ENCODE data around the gene CDK5RAP2.

The CDK5RAP2 gene

DNA sequence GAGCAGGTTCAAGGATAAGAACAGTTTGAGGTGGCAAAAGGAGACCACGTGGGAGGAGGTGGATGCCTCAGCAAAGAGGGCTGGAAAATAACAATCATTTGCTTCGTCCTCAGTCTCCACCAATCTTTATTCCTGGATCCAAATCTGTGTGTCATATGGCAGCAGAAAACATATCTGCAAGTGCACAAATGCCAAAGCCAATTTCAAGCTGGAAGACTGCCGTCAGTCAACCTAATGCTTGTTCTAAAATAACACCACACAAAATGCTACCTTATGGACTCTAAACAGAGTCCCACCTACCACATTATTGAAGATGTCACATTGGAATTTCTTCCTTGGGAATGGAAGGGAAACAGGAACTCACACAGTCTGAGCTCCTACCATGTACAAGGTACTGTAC lies 129.1 kb downstream of the CDK5RAP2 start:
- H3K27me3 Mint-ChIP-seq: no peaks in the 10 kb centered on the region
- no peaks in the 10 kb centered on the region for H3K9me3 Mint-ChIP-seq
- H3K27ac Mint-ChIP-seq: no peak overlapping the region
- ATAC-seq: no peak
- no peak overlapping the region for H3K4me3 Mint-ChIP-seq
- peaks cover 6% of the 10 kb centered on the region for H3K4me1 Mint-ChIP-seq
- no peak for DNase-seq

DNA sequence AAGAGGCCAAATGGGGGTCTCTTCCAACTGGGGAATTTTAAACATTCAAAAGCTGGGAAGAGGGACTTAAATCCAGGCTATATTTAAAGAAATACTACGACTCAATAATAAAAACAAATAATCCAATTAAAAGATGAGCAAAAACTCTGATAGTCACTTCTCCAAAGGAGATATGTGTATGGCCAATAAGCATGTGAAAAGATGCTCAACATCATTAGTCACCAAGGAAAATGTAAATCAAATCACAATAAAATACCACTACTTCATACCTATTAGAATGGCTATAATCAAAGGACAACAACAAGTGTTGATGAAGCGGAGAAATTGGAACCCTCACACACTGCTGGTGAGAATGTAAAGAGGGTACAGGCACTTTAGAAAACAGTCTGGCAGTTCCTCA lies 130.4 kb downstream of the CDK5RAP2 start:
- Mint-ChIP-seq H3K4me3 (no peak overlapping the region), H3K4me1 (peaks cover 6% of the 10 kb centered on the region), H3K27me3 (no peaks in the 10 kb centered on the region), H3K9me3 (no peaks in the 10 kb centered on the region), H3K27ac (no peak overlapping the region)
- ATAC-seq: no peak
- no peak for DNase-seq

DNA sequence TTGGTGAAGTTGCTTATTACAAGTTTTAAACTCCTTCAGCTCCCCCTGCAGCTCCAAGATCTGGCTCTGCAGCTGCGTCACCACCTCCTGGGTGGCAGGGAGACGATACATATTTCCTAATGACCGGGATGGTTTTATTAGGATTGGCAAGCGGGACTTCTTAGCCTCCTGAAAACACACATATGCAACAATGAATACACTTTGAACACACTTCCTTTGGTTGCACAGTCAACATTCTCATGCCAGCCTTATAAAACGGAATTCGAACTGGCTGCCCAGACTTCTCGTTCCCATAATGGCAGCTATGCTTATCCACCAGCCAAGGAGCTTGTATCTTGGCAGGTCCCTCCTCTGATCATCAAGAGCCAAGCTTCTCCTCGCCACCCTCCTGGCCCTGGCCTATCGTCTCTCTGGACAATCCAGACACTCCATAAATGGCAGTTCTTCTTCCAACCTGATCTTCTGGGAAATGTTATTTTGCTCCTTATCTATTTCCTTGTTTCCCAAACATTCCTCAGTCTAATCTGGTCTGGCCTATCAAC lies 131.9 kb downstream of the CDK5RAP2 start:
- ATAC-seq (no peak), DNase-seq (no peak)
- H3K27ac Mint-ChIP-seq: no peak overlapping the region
- H3K27me3 Mint-ChIP-seq: no peaks in the 10 kb centered on the region
- no peak overlapping the region for H3K4me3 Mint-ChIP-seq
- peaks cover 6% of the 10 kb centered on the region for H3K4me1 Mint-ChIP-seq
- H3K9me3 Mint-ChIP-seq: no peaks in the 10 kb centered on the region

DNA sequence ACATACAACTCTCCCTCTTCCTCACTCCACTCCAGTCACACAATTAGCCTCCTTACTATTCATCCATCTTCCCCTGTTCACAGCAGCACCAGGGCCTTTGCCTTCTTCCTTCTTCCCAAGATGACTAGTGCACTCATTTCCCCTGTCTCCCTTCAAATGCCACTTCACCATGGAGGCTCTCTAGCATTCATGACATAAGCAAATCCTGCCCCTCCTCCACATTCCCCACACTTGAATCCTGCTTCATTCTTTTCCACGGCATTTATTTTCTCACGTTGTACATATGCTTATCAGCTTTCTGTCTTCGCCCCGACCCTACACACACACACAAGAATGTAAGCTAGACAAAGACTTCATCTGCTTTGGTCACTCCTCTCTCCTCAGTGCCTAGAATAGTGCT lies 133.3 kb downstream of the CDK5RAP2 start:
- Mint-ChIP-seq H3K27me3 (no peaks in the 10 kb centered on the region), H3K4me1 (peaks cover 6% of the 10 kb centered on the region), H3K9me3 (no peaks in the 10 kb centered on the region), H3K4me3 (no peak overlapping the region), H3K27ac (peak overlapping the region in 1 of 2 donors; percentile 43)
- ATAC-seq (no peak), DNase-seq (no peak)

DNA sequence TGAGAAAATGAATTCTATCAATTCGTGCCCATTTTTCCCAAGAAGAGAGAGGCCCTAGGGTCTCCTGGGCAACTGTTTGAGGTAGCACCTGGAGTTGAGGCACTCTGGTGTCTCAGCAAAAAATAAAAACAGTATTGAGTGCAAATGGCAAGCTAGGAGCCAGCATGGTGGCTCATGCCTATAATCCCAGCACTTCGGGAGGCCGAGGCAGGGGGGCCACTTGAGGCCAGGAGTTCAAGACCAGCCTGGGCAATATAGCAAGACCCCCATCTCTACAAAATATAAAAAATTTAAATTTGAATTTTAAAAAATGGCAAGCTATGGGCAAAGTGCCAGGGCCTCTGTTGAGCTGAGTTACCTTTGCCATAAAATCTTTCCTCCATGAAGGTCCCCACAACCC lies 136.0 kb downstream of the CDK5RAP2 start:
- ATAC-seq: no peak
- no peak overlapping the region for H3K4me3 Mint-ChIP-seq
- DNase-seq: no peak
- peaks cover 10% of the 10 kb centered on the region for H3K4me1 Mint-ChIP-seq
- H3K9me3 Mint-ChIP-seq: no peaks in the 10 kb centered on the region
- H3K27ac Mint-ChIP-seq: no peak overlapping the region
- H3K27me3 Mint-ChIP-seq: no peaks in the 10 kb centered on the region

DNA sequence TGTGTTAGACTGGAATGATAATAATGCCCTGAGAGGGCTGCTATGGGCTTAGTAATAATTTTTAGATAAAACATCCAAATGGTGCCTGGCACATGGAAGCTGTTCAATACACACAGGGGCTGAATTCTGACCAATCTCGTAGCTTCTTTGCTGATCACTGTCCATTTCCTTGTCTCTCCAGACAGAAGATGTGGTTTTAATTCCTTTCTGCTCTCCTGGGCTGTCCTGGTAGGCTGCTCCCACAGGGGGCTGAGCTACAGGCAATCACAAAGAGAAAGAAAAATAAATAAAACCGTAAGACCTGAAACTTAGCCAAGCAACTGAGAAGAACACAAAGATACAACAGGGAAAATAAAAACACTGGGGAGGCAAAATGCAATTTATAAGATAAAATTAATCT lies 136.5 kb downstream of the CDK5RAP2 start:
- no peak for ATAC-seq
- H3K9me3 Mint-ChIP-seq: no peaks in the 10 kb centered on the region

DNA sequence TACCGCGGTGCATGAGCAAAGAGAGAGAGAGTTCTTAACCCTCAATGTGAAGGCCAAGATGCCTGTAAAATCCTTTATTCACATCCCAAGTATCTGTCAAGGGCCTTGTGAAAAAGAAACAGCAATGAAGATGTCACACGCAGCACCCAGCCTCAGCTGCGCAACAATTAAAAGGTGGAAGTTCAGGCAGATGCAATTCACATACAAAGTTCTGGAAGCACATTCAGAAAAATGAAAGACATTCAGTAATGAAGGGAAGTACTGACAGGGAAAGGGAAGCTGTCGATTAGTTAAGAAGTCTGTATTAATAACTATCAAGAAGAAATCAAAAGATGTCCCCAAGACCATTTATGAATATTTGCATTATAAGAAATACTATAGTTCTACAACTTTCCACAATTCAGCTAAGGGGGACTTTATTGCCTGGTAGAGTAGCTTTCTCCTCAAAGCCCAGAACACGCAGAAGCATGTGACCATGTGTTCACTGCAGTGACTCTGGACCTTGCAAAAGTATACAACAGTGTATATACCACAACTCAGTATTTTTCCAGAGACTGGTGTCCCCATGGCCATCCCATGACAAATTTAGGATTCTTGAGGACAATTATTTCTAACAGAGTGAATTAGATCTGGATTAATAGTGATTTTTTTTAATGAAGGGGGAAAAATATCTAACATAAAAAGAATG lies 137.5 kb downstream of the CDK5RAP2 start:
- Mint-ChIP-seq H3K9me3 (no peaks in the 10 kb centered on the region), H3K27me3 (no peaks in the 10 kb centered on the region), H3K4me1 (peaks cover 12% of the 10 kb centered on the region), H3K4me3 (no peak overlapping the region), H3K27ac (no peak overlapping the region)
- no peak for DNase-seq
- ATAC-seq: no peak

More for the DNA sequence above, 136.5 kb downstream of the CDK5RAP2 start:
- peaks cover 12% of the 10 kb centered on the region for H3K4me1 Mint-ChIP-seq
- no peak overlapping the region for H3K4me3 Mint-ChIP-seq
- H3K27ac Mint-ChIP-seq: peak overlapping the region in 1 of 2 donors; percentile 14
- no peak for DNase-seq
- no peaks in the 10 kb centered on the region for H3K27me3 Mint-ChIP-seq

DNA sequence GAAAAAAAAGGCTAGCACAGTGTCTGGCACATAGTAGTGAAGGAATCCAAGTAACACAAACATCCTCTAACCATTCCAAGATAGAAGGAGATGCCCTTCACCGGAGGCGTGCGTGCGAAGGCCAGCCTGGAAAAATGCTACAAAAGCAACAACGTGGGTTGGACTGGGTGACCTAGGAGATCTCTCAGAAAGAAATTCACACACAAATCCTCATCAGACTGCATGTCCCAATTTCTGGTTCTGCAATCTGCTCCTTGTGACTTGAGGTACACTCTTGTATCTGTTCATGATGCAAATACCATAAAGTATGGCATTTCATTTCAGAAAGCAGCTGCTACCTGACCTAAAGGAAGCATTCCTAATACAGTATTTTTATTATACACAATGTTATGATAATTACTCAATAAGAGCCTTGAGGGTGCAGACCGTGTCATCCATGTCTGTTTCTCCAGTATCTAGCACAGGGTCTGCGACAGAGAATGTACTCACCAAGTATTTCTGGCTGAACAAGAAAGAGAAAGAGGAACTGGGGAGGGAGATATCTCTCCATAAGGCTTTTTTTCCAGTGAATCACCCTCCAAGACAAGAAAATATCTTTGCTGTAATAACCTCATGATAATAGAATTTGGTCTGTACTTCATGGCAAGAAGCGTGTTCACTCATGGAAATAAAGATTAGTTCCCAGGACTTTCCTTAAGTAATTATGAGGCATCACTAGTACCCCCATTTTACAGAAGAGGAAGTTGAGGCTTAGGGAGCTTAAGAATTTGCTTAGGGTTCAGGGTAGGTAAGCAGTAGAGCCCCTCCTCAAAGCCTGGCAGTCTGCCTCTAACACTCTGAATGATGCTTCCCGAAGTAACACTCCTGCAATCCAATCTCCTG lies 138.3 kb downstream of the CDK5RAP2 start:
- Mint-ChIP-seq H3K4me3 (no peak overlapping the region), H3K27ac (no peak overlapping the region), H3K27me3 (no peaks in the 10 kb centered on the region), H3K4me1 (peaks cover 10% of the 10 kb centered on the region), H3K9me3 (no peaks in the 10 kb centered on the region)
- ATAC-seq (no peak), DNase-seq (no peak)

DNA sequence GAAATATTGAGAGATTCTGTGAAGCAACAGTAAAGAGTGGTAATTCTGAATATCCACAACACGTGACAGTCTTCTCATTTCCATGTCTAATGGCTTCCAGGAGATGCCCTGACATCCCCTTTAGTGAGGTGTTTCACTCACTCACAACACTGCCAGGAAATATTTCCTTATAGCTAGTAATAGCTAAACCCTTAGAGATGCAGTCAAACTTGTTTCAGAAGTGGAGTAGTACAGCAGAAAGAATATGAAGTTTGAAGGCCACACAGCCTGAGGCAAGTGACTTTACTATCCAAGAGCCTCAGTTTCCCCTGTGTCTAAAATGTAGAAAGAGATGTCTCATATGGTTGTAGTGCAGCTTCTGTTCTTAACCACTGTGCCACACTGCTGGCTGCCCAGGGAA lies 139.2 kb downstream of the CDK5RAP2 start:
- ATAC-seq (no peak), DNase-seq (no peak)
- H3K9me3 Mint-ChIP-seq: no peaks in the 10 kb centered on the region
- no peak overlapping the region for H3K4me3 Mint-ChIP-seq
- no peaks in the 10 kb centered on the region for H3K27me3 Mint-ChIP-seq
- H3K27ac Mint-ChIP-seq: no peak overlapping the region
- H3K4me1 Mint-ChIP-seq: peaks cover 6% of the 10 kb centered on the region

DNA sequence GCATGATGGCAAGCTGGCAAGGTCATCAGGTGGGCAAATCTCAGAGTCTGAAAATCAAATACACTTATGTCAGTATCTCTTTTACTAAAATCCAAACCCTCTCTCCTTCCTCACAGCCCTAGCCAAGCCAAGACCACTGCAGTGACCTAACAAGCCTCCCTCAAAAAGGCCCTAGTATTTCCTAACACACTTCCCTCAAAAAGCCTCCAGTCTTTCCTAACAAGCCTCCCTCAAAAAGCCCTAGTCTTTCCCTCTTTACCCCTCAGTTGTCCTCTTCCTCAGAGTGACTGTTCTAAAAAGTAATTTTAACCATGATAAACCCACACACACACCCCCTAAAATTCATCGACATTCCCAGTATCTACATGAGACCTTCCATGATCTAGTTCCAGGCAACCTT lies 140.0 kb downstream of the CDK5RAP2 start:
- H3K4me1 Mint-ChIP-seq: peaks cover 6% of the 10 kb centered on the region
- H3K4me3 Mint-ChIP-seq: no peak overlapping the region
- no peak overlapping the region for H3K27ac Mint-ChIP-seq
- H3K9me3 Mint-ChIP-seq: no peaks in the 10 kb centered on the region
- H3K27me3 Mint-ChIP-seq: no peaks in the 10 kb centered on the region
- ATAC-seq: no peak
- no peak for DNase-seq

DNA sequence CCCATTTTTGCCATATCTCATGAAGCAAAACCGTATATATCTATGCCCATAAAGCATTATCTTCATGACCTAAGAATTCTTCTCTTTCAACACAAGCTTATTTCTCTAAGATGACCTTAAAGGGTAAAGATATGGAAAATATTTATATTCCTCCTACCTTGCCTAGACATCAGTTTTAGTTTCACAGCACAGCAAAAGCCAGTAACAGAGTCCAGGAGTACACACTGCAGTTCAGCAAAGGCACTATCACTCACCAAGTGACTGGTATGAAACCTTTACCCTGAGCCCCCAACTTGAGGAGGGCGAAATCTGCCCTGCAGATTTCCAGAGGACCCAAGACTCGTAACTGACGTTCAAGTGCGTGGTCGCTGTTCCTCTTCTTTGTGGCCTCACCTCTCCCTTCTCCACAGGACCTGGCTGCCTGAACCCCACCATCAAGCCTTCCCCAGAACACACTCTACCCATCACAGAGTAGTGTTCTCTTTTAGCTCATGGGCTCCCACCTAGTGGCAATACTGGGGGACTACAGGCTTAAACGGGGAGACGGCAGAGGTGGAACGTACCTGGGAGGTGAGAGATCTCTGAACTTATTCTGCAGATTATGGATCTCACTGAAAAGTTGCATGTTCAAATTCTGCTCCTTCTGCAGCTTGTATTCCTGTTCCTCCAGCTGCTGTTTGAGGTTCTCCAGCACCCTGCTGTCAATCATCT lies 141.0 kb downstream of the CDK5RAP2 start:
- Mint-ChIP-seq H3K27ac (peak overlapping the region in 1 of 2 donors; percentile 43), H3K4me1 (peaks cover 6% of the 10 kb centered on the region), H3K4me3 (no peak overlapping the region), H3K9me3 (no peaks in the 10 kb centered on the region), H3K27me3 (no peaks in the 10 kb centered on the region)
- DNase-seq (peak; percentile 3 to 14), ATAC-seq (peak; percentile 65)

DNA sequence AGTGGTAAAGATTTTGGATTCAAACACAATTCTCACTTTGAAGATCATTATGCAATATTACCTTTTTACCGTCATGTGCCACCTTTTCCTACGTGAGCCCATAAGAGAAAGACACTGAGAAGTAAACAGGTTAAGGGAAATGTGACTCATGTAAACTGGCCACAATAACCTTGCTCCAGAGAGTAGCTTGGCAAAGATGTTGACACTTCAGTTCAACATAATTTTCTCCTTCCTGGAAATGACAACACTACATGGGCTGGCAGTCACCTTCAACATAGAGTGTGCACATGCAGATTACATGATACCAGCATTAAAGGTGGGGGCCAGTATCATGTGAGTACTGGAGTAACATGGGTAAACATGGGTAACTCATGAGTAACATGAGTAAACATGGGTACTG lies 141.9 kb downstream of the CDK5RAP2 start:
- Mint-ChIP-seq H3K27me3 (no peaks in the 10 kb centered on the region), H3K27ac (peak overlapping the region in 1 of 2 donors; percentile 85), H3K4me3 (no peak overlapping the region), H3K4me1 (peaks cover 6% of the 10 kb centered on the region), H3K9me3 (no peaks in the 10 kb centered on the region)
- no peak for DNase-seq
- ATAC-seq: peak; percentile 72

DNA sequence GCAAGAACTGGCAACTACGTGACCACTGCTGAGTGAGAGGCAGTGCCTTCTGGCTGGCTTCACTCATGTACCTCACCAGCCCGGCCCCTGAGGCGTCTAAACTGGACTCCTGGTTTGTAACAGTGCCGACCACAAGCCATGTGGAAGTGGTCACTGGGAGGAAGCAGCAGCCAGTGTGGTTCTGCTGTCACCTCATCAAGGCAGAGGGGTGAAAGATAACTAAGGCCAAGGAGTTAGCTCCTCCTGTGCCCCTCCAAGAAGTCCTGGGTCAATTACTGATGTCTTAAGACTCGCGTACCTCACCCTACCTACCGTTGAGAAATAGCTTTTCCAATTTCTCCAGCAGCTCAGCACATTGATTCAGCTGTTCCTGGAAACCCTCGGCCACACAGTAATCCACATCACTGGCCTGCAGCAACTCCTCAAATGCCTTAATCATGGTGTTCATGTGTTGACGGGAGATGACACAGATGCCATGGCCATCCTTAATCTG lies 142.9 kb downstream of the CDK5RAP2 start:
- Mint-ChIP-seq H3K9me3 (no peaks in the 10 kb centered on the region), H3K4me3 (no peak overlapping the region), H3K27me3 (no peaks in the 10 kb centered on the region), H3K27ac (no peak overlapping the region), H3K4me1 (peaks cover 6% of the 10 kb centered on the region)
- DNase-seq (peak in 1 of 2 donors; percentile 12), ATAC-seq (peak; percentile 57)

DNA sequence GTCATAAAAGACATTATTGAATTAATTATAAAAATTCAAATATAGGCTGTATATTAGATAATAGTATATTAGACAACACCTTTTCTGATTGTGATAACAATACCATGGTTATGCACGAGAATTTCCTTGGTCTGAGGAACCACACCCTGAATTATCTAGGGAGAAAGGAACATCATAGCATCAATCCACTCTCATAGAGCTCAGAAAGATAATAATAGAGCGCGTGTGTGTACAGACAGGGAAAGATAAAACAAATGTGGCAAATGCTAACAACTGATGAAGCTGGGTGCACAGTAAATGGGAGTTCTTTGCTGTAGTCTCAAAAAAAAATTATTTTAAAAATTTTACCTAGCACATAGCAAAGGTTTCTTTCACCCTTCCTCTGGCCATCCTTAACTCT lies 143.5 kb downstream of the CDK5RAP2 start:
- H3K4me3 Mint-ChIP-seq: no peak overlapping the region
- DNase-seq: no peak
- H3K27me3 Mint-ChIP-seq: no peaks in the 10 kb centered on the region
- peaks cover 0 to 5% of the 10 kb centered on the region in 2 donors for H3K9me3 Mint-ChIP-seq
- no peak for ATAC-seq
- peaks cover 6% of the 10 kb centered on the region for H3K4me1 Mint-ChIP-seq
- no peak overlapping the region for H3K27ac Mint-ChIP-seq

DNA sequence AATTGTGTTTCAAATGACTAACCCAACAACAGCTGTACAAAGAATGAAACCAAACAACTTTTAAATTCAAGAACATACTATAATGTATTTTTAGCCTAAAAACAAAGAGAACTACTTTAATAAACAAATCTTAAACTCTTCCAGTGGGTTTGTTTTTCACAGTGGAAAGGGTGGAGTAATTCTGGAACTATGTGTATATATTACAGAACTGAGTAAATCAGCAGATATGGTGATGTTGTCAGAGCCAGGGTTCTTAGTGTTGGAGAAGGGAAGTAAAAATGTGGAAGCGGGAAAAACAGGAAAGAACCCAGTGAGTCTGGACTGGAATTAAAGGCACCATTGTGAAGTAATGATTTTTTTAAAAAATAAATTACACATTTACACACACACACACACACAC lies 144.9 kb downstream of the CDK5RAP2 start:
- H3K9me3 Mint-ChIP-seq: peaks cover 0 to 7% of the 10 kb centered on the region in 2 donors

More for the DNA sequence above, 144.9 kb downstream of the CDK5RAP2 start:
- Mint-ChIP-seq H3K4me3 (no peak overlapping the region), H3K27me3 (no peaks in the 10 kb centered on the region), H3K4me1 (peaks cover 6% of the 10 kb centered on the region), H3K27ac (no peak overlapping the region)
- no peak for DNase-seq
- ATAC-seq: no peak
